HG03521 (cell line): ENCODE results near the gene ACTG2.
"Not testable (repeated sequence)": the region's sequence is repeated elsewhere in the genome, so short reads cannot be mapped to it uniquely, and the experiment has no call there.

Experiments used
- ATAC-seq: cut with Tn5 transposase; IDR thresholded peaks from one replicate; pipeline ENCODE4 v1.9.1; 2021; ENCODE audit warnings: mild to moderate bottlenecking, moderate library complexity; ENCODE audit not compliant: unreplicated experiment

Gene ACTG2

DNA sequence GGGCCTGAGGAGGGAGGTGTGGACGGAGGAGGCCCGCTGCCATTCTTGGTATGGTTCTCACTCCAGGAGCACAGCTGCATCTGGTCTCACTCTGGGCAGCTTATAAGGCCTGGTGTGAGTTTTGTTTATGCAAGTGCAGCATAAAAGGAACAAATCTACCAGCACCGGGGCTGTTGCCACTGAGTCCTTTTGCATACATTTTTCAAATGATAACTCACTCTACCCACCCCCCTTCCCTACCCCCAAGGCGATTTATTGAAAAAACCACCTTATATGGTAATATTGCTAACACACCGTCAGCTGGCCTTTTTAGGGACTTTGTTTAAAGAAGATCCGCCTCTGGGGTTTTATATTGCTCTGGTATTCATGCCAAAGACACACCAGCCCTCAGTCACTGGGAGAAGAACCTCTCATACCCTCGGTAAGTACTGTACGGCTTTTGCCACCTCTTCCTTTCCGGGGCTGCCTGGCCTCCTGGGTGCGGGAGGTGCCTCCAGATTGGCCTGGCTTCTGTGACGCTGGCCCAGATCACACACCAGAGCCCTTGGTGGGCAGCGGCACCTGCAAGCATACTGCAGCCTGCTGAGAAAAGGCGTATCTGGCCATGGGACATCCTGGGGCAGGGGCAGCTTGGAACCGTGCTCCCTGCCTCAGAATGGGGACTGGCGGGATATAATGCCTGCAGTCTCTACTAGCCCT is at the start of gene ACTG2:
TSS of gene ACTG2 (plus strand) at position 378 of the 699 bp plus-strand sequence. CDS start 8,304 bp downstream, outside the sequence.
- ATAC-seq, result no peak

DNA sequence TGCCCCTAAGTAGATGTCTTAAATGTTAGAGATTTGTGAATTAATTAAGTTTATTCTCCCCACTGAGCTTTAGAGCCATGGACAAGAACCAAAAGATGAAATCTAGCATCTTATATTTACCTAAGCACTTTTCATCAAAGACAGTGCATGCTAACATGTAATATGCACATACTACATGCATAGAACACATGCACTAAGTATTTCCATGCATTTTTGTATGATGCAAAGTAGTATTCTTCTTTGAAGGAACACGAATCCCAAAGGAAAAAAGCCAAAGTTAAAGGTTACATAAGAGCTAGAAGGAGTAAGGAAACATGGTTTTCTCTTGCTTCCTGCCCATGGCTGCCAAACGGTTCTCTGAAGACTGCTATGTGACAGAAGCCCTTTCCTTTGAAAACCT is 48.7 kb upstream of the ACTG2 start:
- no peak for ATAC-seq

DNA sequence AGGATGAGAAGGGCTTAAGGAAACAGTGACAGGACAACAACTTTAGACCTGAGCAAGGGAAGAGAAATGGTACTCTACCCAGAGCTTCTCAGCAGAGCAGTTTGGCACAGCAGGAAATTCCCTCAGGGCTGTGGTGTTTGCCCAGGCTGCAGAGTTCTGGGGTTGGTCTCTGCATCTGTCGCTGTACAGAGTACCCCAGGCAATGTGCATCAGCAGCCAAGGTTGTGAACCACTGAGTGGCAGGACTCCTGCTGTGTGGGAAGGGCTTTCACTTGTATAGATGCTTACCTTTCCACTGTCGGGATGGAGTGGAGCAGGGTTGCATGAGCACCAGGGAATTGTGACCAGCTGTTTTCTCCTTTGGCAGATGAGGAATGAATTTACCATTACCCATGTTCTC is 42.8 kb upstream of the ACTG2 start:
- no peak for ATAC-seq

DNA sequence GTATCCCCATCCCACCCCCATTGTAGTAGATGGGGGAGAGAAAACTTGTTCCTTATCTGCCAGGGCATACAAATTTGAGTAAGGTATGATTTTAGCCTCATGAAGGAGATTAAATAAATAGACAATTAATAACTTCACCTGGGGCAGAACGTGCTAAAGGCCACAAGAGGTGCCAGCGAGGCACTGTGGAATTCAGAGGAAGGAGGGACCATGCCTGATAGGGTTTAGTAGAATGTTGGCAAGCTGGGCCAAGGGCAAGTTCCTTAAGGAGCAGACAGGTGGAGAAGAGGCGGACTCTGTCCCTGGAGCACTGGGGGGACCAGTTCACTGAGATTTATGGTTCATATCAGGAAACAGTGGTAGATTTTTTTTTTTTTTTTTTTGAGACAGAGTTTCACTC is 41.5 kb upstream of the ACTG2 start:
- no peak for ATAC-seq

DNA sequence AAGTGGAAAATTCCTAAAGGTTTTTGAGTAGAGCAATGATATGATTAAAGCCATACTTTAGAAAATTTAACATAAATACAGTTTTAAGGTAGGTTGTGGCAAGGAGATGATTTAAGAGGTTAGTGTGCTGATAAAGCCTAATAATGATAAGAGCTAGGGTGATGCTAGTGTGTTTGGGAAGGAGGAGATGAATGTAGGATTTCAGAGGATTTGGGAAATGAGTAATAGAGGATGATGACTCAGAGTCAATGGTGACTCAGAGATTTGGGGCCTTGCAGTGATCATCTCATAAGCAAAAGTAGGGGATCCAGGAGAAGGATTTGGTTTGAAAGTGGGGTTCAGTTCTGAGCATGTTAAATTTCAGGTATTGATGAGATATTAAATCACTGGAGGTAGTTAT is 40.8 kb upstream of the ACTG2 start:
- no peak for ATAC-seq

DNA sequence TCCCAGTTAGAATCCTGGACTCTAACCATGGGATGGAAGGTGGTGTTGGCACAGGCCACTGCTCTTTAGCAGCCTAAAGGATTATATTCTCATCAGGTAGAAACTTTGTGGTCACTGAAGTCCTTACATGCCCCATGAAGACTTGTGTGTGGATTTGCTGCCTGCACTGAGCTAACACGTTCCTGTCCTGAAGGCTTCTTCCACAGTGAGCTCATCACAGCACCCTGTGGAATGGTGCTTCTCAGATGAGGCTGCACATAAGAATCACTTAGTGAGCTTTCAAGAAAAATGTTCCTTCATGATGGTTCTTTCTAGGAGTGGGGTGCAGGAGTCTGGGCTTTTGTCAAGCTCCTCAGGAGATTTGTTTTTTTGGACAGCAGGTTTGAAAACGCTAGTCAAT is 37.3 kb upstream of the ACTG2 start:
- no peak for ATAC-seq

DNA sequence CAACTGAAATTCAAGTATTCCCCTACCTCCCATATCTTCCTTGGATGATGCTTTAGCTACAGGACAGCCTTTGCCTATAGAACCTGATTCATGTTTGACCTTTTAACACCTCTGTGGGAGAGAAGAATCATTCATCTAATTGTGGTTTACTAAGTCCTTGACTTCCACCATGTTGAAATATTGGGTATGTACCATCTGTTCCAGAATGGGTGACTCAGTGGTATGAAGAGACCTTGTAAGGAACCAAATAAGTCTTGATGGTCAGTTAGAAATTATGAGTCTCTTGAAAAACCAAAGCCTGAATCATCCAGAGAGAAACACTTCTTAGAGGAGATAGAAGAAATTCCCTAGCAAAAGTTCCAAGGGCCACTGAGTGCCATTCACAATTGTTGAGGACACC is 36.6 kb upstream of the ACTG2 start:
- no peak for ATAC-seq

DNA sequence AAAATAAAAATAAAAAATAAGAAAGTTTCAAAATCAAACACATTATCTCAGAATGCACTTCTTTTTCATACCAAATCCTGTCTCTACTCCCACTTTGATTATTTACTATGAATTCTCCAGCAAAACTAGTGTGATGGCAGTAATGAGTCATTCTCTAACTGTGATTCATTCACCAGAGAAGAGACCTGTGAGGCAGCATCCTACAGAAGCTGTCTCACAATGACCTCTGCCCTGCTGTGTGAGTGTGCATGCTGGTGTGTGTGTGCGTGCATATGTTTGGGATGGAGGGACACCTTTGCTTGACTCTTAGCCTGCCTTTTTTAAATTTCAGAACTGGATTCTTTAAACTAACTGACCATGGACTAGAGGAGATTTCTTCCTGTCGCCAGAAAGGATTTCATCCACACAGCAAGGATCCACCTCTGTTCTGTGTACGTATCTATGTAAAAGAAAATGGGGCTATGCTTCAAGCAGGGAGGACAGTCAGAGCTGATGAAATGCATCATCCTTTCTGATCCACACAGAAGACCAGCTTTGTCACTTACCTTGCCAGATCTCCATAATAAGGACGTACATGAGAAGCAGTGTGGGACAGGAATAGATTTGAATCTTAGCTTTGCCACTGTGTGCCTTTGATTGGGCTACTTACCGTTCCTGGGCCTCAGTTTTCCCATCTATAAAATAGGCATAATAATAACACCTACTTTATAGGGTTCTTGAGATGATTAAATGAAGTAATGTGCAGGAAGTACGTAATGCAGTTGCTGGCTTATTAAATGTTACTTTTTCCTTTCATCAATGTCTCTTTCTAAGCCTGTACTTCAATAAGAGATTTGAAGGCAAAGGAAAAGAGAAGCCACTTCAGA is 32.9 kb upstream of the ACTG2 start:
- ATAC-seq, result no peak

DNA sequence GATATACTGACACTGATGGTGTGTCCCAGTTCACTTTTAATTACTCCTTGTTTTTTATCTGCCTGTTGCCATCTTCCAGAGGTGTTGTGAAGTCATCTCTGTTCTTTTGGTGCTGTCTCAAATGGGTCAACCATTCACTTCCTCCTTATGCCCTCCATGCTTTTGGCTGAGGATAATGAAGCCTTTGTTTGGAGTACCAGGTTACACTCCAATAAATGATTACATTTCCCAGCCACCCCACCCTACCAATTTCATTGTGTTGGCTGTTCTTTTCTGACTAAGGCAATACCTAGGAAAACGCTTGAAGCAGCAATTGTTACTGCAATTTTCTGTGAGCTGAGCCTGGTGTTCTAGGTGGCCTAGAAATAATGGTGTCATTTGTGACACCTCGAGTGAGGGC is 29.8 kb upstream of the ACTG2 start:
- ATAC-seq, result no peak

GRCh38 chr2:73868204-73868978 is 24.4 kb upstream of the ACTG2 start:
- ATAC-seq, result no peak

DNA sequence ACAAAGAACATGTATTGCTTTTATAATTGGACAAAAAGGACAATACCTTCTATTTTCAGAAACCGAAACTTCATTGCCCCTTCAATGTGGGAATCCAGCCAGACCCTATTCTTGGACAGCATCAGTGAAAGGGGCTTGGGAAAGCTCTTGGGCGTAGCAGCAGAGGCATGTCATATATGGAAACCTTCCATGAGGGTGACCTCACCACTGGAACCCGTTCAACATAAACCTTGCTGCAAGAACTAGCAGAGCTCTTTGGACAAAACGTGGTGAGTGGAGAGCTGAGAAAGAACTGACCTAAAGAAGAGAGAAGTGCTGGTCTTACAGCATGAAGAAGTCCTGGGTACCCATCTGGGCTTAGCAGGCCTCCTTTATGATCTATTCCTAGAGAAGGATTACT is 22.7 kb upstream of the ACTG2 start:
- no peak for ATAC-seq

DNA sequence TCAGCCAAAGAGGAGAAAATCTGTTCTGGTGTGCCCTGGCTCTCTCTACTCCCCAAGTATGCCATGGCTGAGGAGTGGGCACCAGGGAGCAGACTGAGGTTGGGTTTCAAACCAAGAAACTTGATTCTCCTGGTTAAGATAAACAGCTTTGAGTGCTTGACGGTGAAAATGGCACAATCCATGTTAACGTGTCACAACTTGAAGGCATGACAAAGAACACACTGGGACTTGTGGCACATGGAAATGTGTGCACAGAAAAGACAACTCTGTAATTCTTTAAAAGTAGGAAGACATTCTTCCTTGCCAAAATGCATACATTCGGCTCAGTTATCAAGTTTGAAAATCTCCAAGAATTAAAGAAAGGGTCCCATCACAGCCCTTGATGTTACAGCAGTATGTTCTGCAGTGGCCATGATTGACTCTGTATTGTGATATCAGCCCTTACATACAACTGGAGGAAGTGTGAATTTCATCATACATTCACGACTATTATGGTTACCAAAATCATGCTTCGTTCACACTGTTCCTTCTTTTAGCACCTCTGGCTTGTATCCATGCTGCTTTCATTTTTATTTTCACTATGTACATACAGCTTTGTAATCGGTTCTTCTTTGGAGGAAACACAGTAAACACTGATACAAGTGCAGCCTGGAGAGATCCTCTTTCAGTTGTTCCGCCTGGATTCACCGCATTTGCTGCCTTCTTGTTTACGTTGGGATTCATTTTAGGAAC is 15.6 kb upstream of the ACTG2 start:
- ATAC-seq, result no peak

DNA sequence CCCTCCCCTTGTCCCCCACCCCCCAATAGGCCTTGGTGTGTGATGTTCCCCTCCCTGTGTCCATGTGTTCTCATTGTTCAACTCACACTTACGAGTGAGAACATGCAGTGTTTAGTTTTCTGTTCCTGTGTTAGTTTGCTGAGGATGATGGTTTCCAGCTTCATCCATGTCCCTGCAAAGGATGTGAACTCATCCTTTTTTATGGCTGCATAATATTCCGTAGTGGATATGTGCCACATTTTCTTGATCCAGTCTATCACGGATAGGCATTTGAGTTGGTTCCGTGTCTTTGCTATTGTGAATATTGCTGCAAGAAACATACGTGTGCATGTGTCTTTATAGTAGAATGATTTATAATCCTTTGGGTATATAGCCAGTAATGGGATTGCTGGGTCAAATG is 14.8 kb upstream of the ACTG2 start:
- not testable (repeated sequence) for ATAC-seq

GRCh38 chr2:73885406-73885805 is 7.4 kb upstream of the ACTG2 start:
- no peak for ATAC-seq

- no peak for ATAC-seq
Observed at GRCh38 chr2:73886357-73886756, 6.5 kb upstream of the ACTG2 start.

- not testable (repeated sequence) for ATAC-seq
Observed at GRCh38 chr2:73887596-73888353, 5.0 kb upstream of the ACTG2 start.

DNA sequence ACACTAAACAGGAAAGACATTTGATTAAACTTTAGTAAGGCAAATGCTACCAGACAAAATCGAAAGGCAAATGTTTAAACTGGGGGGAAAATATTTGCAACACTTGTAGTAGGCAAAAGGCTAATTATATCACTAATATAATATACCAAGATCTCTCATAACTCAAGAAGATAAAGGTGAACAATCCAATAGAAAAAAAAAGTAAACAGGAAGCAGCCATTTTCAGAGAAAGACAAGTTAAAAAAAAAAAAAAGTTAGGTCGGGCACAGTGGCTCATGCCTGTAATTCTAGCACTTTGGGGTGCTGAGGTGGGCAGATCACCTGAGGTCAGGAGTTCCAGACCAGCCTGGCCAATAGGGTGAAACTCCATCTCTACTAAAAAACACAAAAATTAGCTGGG is 4.4 kb upstream of the ACTG2 start:
- ATAC-seq, result no peak

DNA sequence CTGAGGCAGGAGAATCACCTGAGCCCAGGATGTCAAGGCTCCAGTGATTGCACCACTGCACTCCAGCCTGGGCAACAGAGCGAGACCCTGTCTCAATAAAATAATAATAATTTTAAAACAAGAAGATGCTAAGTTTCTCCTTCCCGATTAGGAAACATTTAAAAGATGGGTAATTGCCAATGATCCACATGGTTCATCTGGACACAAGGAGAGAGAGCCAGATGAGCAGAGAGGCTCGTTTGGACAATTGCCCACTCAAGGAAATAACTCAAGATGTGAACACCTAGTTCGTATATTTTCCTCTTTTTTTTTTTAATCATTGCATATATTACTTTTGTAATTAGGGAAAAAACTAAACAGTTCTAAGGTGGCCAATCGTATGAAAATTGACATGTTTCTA is 3.6 kb upstream of the ACTG2 start:
- no peak for ATAC-seq

GRCh38 chr2:73890301-73891092 is 2.3 kb upstream of the ACTG2 start:
- ATAC-seq, result no peak
